ENCODE results near the gene PPP1R13B.

DNA sequence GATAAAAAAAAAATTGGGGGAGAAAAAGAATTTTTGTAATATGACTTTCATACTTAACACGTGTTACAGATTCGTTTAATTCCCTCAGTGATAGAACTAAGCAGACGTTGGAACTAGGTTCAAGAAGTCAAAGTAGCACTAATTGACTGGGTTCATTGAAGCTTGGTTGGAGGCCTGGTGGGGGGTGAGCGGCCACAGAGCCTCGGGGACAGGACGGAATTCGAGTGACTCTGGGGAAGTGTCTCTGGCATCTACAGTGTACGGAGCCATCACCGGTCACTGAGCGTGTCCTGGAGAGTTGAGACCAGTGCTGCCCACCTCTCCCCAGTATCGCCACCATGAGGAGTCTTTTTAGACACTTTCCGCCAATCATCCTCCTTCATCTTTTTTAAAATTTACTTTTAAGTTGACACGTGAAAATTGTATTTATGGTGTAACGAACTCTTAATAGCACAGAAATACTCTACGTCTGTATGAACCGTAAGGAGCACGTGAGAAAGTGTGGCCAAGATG, 130.4 kb downstream of the PPP1R13B start:
- TF ChIP-seq, protein P1, sequence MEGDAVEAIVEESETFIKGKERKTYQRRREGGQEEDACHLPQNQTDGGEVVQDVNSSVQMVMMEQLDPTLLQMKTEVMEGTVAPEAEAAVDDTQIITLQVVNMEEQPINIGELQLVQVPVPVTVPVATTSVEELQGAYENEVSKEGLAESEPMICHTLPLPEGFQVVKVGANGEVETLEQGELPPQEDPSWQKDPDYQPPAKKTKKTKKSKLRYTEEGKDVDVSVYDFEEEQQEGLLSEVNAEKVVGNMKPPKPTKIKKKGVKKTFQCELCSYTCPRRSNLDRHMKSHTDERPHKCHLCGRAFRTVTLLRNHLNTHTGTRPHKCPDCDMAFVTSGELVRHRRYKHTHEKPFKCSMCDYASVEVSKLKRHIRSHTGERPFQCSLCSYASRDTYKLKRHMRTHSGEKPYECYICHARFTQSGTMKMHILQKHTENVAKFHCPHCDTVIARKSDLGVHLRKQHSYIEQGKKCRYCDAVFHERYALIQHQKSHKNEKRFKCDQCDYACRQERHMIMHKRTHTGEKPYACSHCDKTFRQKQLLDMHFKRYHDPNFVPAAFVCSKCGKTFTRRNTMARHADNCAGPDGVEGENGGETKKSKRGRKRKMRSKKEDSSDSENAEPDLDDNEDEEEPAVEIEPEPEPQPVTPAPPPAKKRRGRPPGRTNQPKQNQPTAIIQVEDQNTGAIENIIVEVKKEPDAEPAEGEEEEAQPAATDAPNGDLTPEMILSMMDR (IDR thresholded peaks at IDR 0.05; ENCODE audit: poor library complexity): no peak
- no peak for TF ChIP-seq EZH2phosphoT487 (IDR thresholded peaks at IDR 0.05; ENCODE audit: low read depth, severe bottlenecking, unreplicated experiment)
